ENCODE measurements around the gene CETN2. TPM values are rescaled to one million over a fixed set of nuclear protein-coding genes. Genes with fewer than 3 reads are reported as not detected.
A peak's percentile ranks its signal among the peaks of the same experiment; 100 is the strongest.

CETN2 gene
- total and polyA plus RNA-seq, 8 donors, result 6.6 to 31.4 (median 12.9) TPM

DNA sequence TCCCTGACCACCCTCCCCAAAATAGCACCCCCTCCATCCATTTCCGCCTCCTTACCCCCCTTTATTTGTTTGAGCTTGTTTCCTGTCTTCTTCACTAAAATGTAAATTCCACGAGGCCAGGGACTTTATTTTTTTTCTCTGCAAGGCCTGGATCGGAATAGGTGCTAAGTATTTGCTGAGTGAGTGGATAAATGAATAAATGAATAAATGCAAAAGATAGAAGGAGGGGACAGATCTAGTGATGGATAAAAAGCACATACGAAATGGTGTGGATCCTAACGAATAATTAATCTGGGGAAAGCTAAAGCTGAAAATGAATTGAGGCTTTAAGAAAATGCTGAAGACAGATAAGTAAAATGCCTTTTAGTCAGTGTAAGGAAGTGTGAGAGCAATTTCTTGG, 12.2 kb downstream of the CETN2 start:
- peaks cover 0 to 7% (median 0%) of the 10 kb centered on the region in 4 donors for H3K27me3 ChIP-seq
- intact Hi-C loops (cut with DNase I), result loop anchor here in 1 of 3 donors (10.0 kb wide), 1 partner anchor 1064 kb away; no protein-coding TSS in a partner anchor
- no peak overlapping the region for H3K27ac ChIP-seq
- H3K36me3 ChIP-seq, result no peaks in the 10 kb centered on the region
- no peaks in the 10 kb centered on the region for H3K4me1 ChIP-seq
- TF ChIP-seq, protein P1, sequence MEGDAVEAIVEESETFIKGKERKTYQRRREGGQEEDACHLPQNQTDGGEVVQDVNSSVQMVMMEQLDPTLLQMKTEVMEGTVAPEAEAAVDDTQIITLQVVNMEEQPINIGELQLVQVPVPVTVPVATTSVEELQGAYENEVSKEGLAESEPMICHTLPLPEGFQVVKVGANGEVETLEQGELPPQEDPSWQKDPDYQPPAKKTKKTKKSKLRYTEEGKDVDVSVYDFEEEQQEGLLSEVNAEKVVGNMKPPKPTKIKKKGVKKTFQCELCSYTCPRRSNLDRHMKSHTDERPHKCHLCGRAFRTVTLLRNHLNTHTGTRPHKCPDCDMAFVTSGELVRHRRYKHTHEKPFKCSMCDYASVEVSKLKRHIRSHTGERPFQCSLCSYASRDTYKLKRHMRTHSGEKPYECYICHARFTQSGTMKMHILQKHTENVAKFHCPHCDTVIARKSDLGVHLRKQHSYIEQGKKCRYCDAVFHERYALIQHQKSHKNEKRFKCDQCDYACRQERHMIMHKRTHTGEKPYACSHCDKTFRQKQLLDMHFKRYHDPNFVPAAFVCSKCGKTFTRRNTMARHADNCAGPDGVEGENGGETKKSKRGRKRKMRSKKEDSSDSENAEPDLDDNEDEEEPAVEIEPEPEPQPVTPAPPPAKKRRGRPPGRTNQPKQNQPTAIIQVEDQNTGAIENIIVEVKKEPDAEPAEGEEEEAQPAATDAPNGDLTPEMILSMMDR (IDR thresholded peaks at IDR 0.05), result no peak
- H3K4me3 ChIP-seq, result no peak overlapping the region
- no peak for FAIRE-seq
- WGBS, 2 donors, result 68 to 69% methylated on average over 5 of the region's 5 CpGs
- ATAC-seq, result no peak
- DNase-seq, result no peak
- H3K9me3 ChIP-seq, result no peaks in the 10 kb centered on the region

GRCh38 chrX:152817078-152817764, 13.3 kb downstream of the CETN2 start:
- peak; percentile 75 for FAIRE-seq
- peak in 3 of 4 donors; percentile 69 to 73 (median 72) for ATAC-seq
- TF ChIP-seq, protein P1 (IDR thresholded peaks at IDR 0.05), result peak in 2 of 4 donors; percentile 8 to 17
- no peak overlapping the region for H3K27ac ChIP-seq
- no peaks in the 10 kb centered on the region for H3K9me3 ChIP-seq
- no peaks in the 10 kb centered on the region for H3K36me3 ChIP-seq
- H3K4me1 ChIP-seq, result no peaks in the 10 kb centered on the region
- no peak overlapping the region for H3K4me3 ChIP-seq
- intact Hi-C loops (cut with DNase I), result loop anchor here in 1 of 3 donors (10.0 kb wide), 1 partner anchor 1062 kb away; no protein-coding TSS in a partner anchor
- peak in 2 of 6 donors; percentile 2 to 21 for DNase-seq
- WGBS, 2 donors, result 27 to 35% methylated on average over 6 of the region's 6 CpGs
- peaks cover 0 to 11% (median 0%) of the 10 kb centered on the region in 4 donors for H3K27me3 ChIP-seq

DNA sequence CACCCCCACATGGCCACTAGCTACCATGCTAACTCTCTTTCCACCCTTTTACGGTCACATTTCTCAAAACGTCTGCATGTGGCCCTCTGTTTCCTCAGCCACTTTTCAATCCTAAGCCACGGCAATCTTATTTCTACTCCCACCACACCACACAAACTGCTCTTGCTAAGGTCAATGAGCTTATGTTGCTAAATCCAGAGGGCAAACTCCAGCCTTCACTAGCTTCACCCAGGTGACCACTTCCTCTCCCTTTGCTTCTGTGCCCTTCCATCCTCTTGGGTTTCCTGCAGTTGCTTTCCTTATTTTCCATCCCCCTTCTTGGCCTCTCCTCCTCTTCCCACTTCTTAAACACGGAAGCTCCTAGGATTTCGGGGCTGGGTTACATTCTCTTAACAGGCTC, 16.5 kb downstream of the CETN2 start:
- no peak overlapping the region for H3K27ac ChIP-seq
- no peaks in the 10 kb centered on the region for H3K36me3 ChIP-seq
- 28 to 57% methylated on average over 5 of the region's 5 CpGs for WGBS, 2 donors
- no peak for DNase-seq
- TF ChIP-seq, protein P1 (IDR thresholded peaks at IDR 0.05), result no peak
- intact Hi-C loops (cut with DNase I), result loop anchor here in 1 of 3 donors (10.0 kb wide), 1 partner anchor 1059 kb away; no protein-coding TSS in a partner anchor
- H3K4me3 ChIP-seq, result no peak overlapping the region
- H3K4me1 ChIP-seq, result no peaks in the 10 kb centered on the region
- ATAC-seq, result no peak
- peaks cover 0 to 18% (median 0%) of the 10 kb centered on the region in 4 donors for H3K27me3 ChIP-seq
- no peaks in the 10 kb centered on the region for H3K9me3 ChIP-seq
- FAIRE-seq, result no peak

DNA sequence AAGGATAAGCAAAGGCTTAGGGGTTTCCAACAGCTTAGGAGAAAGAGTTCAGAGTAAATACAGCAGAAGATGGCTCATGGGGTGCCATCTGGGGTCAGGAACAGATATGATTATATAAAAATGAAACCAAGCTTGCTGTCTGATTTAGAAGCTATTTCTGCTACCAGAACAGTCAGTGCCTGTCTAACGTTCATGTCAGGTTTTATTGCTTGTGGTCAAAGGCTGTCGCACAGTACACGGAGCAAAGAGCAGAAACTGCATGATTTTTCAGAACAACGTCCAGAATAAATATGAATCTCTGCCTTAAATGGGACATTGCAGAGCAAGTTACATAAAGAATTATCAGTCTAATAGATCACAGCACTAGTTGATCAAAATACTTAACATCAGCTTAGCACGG, 17.4 kb downstream of the CETN2 start:
- no peaks in the 10 kb centered on the region for H3K36me3 ChIP-seq
- no peak overlapping the region for H3K4me3 ChIP-seq
- WGBS, 2 donors, result 48 to 54% methylated on average over 5 of the region's 5 CpGs
- H3K4me1 ChIP-seq, result no peaks in the 10 kb centered on the region
- ATAC-seq, result no peak
- FAIRE-seq, result no peak
- TF ChIP-seq, protein P1 (IDR thresholded peaks at IDR 0.05), result no peak
- H3K9me3 ChIP-seq, result no peaks in the 10 kb centered on the region
- no peak overlapping the region for H3K27ac ChIP-seq
- no peak for DNase-seq
- H3K27me3 ChIP-seq, result peaks cover 0 to 18% (median 0%) of the 10 kb centered on the region in 4 donors
- intact Hi-C loops (cut with DNase I), result loop anchor here in 1 of 3 donors (10.0 kb wide), 1 partner anchor 1058 kb away; no protein-coding TSS in a partner anchor

GRCh38 chrX:152810403-152810802, 20.2 kb downstream of the CETN2 start:
- Histone ChIP-seq H3K4me3 (no peak overlapping the region), H3K27ac (no peak overlapping the region), H3K27me3 (peaks cover 0 to 13% (median 0%) of the 10 kb centered on the region in 4 donors), H3K4me1 (no peaks in the 10 kb centered on the region), H3K36me3 (no peaks in the 10 kb centered on the region), H3K9me3 (no peaks in the 10 kb centered on the region)
- intact Hi-C loops (cut with DNase I), result loop anchor here in 1 of 3 donors (10.0 kb wide), 1 partner anchor 1056 kb away; no protein-coding TSS in a partner anchor
- TF ChIP-seq, protein P1 (IDR thresholded peaks at IDR 0.05), result no peak
- 46 to 49% methylated on average over 4 of the region's 4 CpGs for WGBS, 2 donors
- ATAC-seq, result no peak
- no peak for DNase-seq
- FAIRE-seq, result no peak
